ENCODE measurements around the gene PDK2. TPM values are rescaled to one million over a fixed set of nuclear protein-coding genes. Genes with fewer than 3 reads are reported as not detected.

Gene PDK2
- total RNA-seq, 1 donor = 37.8 TPM

DNA sequence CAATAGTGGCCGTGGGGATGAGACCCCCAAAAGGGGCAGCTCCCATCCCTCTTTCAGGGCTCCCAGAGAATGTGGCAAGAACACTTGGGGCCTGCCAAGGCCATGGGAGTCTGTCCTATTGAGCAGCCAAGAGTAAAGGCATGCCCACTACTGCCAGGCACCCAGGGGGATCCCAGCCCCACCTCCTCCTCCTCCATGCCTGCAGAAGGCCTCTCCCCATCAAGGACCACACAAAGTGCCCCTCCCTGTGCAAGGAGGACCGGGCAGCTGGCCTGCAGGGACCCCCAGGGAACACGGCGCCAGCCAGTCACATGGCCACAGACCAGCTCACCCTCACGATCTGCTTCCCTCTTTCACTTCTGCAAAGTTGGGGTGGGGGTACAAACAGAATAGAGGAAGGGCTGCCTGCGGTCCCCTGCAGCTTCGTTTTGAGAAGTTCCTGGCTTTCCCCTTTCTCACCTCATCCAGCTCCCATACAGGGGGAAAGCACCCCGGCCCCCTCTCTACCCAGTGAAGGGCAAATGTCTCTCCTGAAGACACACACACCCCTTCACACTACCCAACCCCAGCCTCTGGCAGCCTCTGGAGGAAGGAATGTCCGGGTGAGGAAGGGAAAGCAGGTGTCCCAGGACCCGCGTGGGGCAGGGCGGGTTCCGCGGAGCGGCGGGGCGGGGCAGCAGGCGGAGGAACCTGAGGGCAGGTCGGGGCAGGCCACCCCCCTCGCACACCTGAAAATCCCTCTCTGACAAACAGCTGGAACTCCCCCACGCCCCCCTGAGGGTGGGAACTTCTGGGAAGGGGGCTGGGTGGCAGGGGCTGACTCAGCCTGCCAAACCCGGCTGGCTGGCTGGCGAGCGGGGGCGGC is 53.3 kb downstream of the PDK2 start:
- H3K4me3 ChIP-seq (ENCODE audit: low read depth, low read length) = peak overlapping the region; percentile 81
- DNase-seq (ENCODE audit: low read depth) = peak; percentile 36
- TF ChIP-seq, protein P1, sequence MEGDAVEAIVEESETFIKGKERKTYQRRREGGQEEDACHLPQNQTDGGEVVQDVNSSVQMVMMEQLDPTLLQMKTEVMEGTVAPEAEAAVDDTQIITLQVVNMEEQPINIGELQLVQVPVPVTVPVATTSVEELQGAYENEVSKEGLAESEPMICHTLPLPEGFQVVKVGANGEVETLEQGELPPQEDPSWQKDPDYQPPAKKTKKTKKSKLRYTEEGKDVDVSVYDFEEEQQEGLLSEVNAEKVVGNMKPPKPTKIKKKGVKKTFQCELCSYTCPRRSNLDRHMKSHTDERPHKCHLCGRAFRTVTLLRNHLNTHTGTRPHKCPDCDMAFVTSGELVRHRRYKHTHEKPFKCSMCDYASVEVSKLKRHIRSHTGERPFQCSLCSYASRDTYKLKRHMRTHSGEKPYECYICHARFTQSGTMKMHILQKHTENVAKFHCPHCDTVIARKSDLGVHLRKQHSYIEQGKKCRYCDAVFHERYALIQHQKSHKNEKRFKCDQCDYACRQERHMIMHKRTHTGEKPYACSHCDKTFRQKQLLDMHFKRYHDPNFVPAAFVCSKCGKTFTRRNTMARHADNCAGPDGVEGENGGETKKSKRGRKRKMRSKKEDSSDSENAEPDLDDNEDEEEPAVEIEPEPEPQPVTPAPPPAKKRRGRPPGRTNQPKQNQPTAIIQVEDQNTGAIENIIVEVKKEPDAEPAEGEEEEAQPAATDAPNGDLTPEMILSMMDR (IDR thresholded peaks at IDR 0.05; ENCODE audit: insufficient read depth, low read length) = peak; percentile 31

GRCh38 chr17:50149091-50149416 is 53.9 kb downstream of the PDK2 start:
- TF ChIP-seq, protein P1 (IDR thresholded peaks at IDR 0.05; ENCODE audit: insufficient read depth, low read length) = no peak
- no peak for DNase-seq (ENCODE audit: low read depth)
- peak overlapping the region; percentile 81 for H3K4me3 ChIP-seq (ENCODE audit: low read depth, low read length)

DNA sequence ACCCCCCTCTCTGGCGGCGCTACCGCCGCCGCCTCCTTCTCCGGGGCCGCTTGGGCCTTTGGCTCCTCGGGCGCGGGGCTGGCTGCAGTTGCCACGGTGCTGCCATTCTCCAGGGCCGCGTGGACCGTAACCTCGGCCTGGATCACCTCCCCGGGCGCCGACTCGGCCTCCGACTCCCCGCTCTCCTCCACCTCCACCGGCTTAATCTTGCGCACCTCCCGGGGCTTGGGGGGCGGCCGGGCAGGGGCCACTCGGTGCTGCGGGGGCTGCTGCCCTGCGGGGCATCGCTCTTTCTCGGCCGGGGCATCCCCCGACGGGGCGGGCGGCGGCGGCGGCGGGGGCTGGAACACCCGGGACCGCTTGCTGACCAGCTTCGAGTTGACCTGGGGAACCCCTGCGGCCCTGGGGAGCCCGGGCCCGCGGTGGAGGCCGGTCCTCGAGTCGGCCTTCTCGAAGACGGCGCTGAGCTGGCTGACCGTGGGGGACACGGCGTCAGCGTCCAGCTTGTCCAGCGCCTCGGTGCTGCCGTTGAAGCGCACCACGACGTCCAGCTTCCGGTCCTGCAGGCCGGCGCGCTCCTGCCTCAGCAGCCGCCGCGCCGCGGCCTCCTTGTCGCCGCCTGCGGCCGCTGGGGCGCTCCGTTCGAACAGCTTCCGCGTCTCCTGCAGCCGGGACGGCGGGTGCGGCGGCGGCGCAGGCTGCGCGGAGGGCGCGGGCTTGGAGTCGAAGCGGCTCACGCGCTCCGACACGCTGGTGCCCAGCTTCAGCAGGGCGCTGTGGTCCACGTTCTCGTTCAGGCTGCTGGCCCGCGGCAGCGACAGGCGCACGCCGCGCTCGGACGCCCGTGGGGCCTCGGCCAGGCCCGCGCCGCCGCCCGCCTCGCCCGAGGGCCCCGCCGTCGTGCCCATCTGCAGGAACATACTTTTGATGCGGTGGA is 54.5 kb downstream of the PDK2 start:
- peak overlapping the region; percentile 81 for H3K4me3 ChIP-seq (ENCODE audit: low read depth, low read length)
- TF ChIP-seq, protein P1 (IDR thresholded peaks at IDR 0.05; ENCODE audit: insufficient read depth, low read length) = no peak
- peak; percentile 29 for DNase-seq (ENCODE audit: low read depth)

DNA sequence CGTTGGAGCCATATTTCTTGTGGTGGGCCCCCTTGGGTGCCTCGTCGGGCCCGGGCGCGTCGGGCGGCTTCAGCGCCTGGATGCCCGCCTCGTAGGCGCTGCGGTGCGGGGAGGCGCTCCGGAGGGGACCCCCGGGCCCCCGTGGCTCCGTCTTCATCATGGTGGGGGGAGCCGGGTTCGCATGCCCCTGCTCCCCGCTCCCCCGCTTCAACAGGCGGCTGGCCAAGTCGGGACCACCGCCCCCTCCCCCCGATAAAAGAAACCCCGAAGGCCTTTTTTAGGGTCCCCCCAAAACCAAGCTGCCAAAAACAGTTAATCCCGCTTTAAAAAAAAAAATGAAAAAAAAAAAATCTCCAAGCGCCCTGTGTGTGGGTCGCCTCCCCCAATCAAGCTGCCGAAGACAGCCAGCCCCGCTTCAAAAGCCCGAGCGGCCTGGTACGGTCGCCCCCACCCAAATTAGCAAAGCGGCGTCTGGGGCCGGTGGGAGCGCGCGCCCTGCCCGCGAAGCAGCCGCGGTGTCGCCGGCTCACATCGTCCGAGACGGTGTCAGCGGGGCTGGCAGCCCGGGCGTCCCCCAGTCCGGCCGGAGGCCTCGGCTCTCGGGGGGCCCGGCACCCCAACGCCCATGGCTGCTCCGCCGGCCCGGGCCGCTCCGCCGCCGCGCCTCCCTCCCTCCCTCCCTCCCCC is 55.3 kb downstream of the PDK2 start, which contains the start of gene PPP1R9B:
Gene PPP1R9B, minus strand, starts transcription at position 324 of the 687 bp plus-strand sequence. Its CDS starts 164 bp downstream, at position 160.
- DNase-seq (ENCODE audit: low read depth) = no peak
- TF ChIP-seq, protein P1 (IDR thresholded peaks at IDR 0.05; ENCODE audit: insufficient read depth, low read length) = no peak
- H3K4me3 ChIP-seq (ENCODE audit: low read depth, low read length) = peak within 1 kb of the TSS; percentile 81

- DNase-seq (ENCODE audit: low read depth) = peak; percentile 89
- TF ChIP-seq, protein P1 (IDR thresholded peaks at IDR 0.05; ENCODE audit: insufficient read depth, low read length) = peak; percentile 86
Observed at GRCh38 chr17:50151041-50151936, 56.1 kb downstream of the PDK2 start.

More at GRCh38 chr17:50151041-50151936, 56.1 kb downstream of the PDK2 start:
- peak overlapping the region; percentile 81 for H3K4me3 ChIP-seq (ENCODE audit: low read depth, low read length)

Data from fibroblast of the aortic adventitia (primary cell).